HL-60/S4 treated with phorbol 12-myristate 13-acetate at 8.2 ng/mL for 4 days and 3 days (cell line): ENCODE results near the gene DRD3.

Source experiments
- in situ Hi-C: fragments of 300-500 bp; cut with MboI; formaldehyde crosslinking; loops from 2 replicates; pipeline ENCODE4 v1.15.0; 2022; ENCODE audit warnings: low sequenced_read_pairs

The DRD3 gene

DNA sequence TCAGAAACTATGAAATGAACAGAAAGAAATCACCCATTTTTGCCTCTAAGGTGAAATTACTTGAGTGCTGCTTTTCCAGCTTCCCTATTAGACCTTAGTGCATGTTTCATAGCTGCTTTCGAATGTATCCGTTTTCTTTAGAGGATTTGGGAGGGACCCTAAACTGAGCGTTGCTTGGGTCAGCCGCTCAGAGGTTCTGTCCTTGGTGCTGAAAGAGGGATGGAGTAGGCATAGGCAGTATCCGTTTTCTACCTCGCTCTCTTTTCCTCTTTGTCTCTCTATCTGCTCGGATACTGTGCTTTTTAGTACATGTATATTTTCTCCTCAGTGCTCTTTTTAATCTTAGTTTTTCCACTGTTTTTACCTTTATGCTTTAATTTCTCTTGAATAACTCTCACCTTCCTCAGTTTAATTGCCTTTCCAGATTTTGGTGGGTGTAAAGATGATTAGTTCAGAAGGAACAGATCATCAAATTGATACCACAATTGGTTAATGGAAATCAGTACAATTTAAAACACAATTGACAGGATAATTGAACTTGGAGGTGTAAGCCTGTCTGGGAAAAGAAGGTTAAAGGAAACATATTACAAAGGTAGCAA, at the start of gene DRD3:
Gene DRD3, minus strand, starts transcription at position 283 of the 599 bp plus-strand sequence. CDS start 7,060 bp downstream, outside the sequence.
- in situ Hi-C loops, result no loop called here

DNA sequence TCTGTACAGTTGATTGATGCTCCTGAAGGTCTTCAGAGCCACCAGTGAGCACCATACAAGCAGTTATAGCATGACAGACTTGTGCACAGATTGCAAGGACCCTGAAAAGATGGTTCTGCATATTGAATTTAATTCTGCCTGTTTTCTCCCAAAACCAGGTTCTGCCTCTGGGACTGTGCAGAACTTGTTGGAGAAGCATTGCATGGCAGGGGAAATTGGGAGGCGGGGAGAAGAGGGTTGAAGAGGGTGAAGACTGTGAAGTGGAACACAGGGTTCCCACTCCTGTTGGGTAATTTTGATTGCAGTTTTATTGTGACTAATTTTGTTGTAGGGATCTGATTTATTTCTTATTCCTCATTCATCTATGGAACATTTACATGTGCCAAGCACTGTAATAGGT, 48.2 kb upstream of the DRD3 start:
- in situ Hi-C loops, result no loop called here

DNA sequence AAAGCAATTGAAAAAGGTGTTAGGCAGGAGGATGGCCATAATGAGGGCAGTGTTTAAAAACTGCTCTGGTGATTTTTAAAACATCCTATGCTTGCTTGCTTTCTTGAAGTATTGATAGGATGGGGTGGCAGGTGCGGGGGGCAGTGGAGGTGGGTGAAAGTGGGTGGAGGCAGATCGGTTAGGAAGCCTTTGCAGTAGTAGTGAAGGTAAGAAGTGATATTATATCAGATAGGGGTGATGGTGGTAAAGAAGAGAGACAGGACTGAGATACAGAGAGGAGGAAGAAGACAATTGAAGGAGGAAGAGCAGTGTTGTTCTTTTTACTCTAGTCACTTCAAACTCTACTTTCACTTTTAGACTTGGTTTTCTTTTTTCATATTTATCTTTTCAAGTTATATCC, 47.5 kb upstream of the DRD3 start:
- in situ Hi-C loops, result no loop called here

DNA sequence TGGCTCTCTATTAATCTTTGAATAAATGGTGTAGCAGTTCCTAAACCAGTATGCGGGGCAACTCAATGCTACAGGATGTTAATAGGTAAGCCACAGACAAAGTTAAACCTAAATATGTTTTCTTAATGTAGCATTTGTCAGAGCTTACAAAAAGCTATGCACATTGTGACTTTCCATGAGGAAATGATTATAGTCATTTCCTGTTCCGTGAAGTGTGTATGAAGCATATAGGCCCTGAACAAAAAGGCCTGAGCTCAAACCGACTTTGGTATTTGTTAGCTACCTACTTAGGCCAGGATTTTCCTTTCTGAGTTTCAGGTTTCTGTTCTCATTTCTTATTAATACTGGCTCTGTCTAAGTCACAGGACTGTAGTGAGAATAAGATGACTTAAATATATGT, 44.3 kb upstream of the DRD3 start:
- in situ Hi-C loops, result no loop called here

DNA sequence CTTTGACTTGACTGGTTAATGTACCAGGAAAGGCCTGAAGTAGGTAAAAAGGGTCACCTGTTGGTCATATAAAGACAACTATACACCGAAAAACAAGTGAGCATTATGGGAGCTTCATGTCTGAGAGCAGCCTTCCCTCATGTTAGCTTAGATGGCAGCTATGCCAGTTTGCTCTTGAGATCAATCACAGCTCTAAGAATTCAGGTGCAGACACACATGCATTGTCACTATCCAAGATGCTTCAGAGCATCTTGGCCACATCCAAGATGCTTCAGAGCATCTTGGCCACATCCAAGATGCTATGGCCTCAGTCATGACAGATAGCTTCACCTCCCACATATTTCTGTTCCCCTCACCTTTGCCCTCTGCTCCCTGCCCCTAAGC, 43.0 kb upstream of the DRD3 start:
- in situ Hi-C loops, result no loop called here

DNA sequence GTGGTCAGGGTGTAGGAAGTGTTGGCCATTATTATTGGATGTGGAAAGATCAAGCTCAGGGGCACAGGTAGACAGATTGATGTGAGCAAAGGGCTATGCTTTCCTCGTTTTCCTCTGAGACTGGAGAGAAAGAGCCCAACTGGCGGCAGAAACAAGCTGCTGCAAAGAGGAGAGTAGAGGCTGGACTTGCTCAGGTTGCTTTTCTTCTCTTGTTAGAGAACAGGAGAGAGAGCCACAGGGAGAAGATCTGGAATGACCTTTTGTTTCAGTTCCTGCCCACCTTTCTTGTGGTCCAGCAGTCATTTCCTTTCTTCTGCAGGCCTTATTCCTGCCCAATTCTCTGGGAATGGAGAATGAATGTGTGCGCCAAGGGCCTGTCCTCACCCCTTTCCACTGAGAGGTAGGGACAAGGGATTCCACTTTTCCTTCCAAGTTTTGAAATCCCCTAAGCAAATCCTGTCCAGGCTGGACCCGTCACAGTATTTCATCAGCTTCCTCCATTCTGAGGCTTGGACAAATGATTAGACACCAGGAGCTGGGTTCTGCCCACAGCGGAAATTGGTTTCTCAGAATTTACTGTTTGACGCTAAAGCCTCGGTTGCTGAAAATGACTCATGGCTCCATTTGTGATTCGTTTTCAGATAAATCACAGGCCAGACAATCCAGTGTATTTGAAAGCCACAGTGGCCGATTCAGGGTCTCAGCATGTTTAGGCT, 42.5 kb upstream of the DRD3 start:
- in situ Hi-C loops, result no loop called here

DNA sequence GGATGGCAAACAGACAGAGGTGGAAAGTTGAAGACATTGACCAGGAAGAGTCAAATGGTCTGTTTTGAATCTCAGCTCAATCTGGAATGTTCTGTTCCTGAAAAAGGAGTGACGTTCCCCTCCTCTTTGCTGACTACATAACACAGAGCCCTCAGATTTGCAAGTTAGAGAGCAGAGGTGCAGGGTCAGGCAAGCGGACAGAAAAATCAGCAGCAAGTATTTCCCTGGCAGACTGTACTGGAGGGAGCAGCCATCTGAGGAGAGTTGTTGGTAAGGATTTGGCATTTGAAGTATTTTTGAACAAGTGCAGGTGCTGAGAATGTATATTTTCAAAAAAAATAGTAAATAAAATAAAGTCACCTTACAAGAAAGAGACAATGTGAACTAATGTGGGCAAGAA, 40.9 kb upstream of the DRD3 start:
- in situ Hi-C loops, result no loop called here

DNA sequence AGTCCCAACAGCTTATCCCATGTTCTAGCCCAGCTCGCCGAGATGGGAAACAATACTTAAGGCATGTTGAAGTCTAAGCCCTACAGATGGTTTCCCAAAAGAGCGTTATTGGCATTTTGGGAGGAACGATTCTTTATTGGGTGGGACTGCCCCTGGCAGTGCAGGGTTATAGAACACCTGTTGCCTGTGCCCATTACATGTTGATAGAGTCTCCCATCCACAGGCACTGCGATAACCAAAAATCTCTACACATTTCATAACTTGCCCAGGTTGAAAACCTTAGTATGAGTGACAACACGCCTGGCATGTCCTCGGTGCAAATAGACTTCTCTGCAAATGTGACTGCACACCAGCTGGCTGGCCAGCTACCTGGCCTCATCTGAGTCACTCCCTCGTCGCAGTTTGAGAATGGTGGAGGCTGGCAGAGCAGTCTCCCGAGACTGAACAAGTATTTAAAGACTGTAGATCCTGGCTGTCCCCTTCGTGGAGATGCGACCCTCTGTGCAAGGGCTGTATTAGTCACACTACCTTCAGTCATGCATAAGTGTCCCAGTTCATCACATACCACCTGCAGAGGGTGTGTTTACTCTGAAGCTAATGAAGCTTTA, 39.8 kb upstream of the DRD3 start:
- in situ Hi-C loops, result no loop called here

DNA sequence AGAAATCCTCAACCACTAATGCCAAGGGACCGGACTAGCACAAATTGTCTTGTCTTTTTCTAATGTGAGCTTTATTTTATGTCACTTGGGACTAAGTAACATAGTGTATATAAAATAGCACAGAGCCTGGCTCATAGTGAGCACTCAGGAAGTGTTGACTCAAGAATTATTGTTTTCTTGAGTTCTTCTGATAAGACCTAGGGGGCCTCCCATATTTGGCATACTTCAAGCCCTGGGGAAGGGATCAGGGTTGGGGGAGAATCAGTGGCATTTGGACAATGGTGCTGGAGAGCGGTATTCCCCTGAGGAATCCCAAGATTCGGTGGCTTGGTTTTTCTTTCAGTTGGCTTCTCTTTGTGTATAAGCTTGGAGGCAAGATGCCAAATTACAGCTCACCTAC, 39.2 kb upstream of the DRD3 start:
- in situ Hi-C loops, result no loop called here

DNA sequence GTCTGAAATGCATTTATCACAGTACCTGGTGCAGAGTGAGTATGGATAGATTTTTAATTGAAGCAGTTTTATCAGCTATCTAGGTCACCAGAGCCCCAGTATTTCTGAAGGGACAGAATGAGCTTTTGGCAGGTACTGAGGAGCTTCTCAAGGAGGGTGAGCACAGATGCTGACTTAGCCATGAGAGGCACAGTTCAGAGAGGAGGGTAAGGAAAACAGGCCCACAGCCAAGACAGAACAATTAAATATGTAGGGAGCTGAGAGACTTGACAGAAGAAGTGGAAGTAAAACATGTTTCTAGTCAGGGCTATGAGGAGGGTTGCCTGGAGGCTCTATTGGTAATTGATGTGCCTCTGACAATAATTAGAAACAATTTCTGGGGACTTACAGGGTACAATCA, 38.4 kb upstream of the DRD3 start:
- in situ Hi-C loops, result no loop called here

DNA sequence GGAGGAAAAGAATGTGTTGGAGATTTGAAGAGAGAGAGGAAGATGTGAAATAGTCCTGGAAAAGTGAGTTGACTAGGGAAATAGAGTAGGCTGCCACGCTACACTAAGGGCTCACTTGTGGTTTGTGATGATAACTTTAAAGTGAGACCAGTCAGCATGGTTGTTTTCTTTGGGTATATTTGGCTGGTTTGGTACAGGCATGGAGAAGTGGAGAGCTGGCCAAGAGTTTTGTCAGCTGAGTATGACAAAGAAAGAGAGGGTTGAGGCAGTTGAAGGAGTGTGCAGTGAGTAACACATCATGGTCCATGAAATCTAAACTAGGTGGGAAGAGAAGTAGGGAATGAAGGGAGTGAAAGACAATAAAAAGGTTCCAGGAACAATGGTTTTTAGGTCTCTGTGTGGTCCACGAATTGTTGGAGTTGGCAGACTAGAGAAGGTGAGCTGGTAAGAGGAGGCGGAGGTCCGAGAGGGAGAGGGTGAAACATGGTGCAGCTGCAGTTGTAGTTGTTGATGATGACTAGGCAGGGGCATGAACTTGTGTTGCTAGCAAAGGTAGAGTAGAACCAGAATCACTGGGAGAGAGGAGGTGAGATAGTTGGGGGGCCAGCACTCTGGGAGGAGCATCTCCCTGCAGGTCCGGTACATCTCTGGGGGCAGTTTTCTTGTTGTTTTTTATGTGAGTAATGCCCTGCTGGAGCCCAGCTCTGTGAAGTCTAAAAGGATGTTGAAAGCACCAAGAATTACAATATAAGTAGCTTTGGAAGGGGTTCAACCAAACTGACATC, 37.5 kb upstream of the DRD3 start:
- in situ Hi-C loops, result no loop called here

DNA sequence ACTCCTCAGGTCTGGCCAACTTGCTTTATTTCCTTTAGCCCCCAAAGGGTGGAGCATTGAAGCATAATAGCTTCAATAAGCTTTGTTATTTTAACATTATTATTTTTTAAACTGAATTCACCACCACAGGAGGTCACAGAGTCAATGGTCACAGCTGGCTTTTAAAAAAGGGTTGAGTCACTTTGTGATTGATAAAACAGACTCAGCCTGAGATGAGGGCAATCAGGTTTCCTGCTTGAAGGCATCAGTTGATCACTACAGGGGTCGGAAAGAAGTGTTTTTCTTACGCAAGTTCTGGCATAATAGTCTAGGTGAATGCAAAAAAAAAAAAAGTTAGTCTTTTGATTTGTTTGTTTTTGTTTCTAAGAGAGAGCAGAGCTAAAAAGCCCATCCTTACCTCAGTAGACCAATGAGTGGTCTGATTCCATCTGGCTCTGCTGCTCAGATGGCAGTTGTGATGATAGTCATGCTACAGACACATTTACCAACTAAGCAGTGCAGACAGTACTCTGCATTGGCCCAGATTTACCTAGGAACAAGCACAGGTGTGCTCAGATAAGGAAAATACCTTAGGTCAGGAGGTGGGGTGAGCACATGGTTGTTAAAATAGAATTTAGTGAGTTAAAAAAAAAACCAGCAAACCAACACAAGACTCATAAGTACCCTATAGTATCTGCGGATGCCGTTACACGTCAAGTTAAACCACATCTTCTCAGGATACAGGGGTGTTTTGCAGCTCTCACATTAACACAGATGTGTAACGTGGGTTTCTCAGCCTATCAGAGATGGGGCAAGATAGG, 35.9 kb upstream of the DRD3 start:
- in situ Hi-C loops, result no loop called here

DNA sequence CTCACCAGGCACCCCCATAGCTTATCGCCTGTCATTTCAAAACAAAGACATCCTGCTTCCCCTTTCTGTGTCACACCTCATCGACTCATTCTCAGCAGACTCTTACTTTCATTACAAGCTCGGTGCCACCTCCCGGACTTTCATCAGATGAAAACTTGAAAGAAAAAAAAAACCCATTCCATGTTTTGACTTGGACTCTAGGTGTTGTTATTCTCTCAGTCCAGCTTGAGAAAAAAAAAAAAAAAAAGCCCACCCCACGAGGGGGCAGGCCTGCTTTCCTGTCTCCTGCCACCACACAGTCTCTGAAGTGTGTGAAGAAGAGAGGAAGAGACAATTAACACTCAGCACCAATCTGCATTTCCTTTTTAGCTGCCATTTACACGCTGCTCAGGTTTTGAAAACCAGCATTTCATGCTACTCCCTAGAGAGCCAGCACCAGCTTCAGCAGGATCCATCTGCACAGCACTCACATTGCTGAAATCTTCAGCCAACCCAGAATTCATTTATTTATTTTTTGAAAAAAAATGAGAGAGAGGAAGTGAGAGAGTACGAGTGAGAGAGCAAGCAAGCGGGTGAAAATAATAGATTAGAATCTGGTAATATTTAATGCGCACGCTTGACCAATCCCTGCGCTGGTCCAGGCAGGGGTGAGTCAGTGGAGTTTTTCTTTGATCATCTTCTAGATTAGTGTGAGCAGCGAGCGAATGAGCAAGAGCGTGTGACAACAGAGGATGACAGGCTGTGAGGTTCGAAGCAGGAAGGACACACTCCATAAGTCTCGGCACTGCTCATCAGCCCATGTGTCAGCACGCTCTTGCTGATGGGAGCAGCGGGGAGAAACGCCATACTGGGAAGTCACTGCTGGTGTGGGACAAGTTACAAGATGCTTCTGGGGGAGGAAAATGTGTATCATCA, 35.0 kb upstream of the DRD3 start:
- in situ Hi-C loops, result no loop called here

DNA sequence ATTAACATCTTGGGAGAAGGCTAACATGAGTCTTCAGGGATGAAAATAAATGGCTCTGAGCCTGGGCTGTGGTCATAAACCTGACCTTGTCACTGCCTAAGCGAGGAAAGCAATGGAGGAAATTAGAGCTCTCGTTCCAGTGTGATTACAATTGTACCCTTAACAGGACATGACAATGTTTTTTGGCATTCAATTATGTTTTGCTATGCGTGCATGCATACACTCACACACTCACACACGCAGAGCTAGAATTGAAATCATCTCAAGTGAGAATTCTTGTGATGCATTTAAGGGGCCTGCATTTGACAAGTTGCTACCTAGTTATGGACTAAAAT, 34.4 kb upstream of the DRD3 start:
- in situ Hi-C loops, result no loop called here

DNA sequence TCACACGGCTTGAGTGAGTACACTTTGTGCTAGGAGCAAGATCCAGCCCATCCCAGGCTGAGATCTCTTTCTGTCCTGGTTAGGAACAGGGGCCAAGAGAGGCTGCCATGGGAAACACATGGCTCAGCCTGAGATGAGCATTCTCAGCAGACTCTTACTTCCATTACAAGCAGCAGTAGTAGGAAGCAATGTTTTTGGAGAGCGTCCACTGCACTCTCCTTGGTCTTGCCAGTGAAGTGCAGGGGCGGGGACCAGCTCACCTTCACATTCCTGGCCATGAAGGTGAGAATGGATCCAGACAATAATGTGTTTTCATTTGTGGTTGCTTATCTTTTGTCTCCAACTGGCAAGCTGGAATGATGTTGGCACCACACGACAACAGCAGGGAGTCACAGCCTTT, 33.8 kb upstream of the DRD3 start:
- in situ Hi-C loops, result no loop called here

DNA sequence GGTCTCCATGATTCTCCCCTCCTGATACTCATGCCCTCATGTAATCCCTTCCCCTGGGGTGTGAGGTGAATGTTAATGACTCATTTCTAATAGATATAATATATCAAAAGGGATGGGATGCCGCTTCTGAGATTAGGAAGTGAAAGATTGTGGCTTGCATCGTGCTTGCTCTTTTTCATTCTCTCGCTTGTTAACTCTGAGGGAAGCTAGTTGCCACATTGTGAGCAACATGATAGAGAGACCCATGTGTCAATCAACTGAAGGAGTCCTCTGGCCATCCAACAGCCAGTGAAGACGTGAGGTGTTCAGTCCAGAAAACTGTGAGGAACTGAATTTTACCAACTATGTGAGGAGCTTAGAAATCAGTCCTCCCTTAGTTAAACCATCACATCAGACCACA, 28.9 kb upstream of the DRD3 start:
- in situ Hi-C loops, result no loop called here

DNA sequence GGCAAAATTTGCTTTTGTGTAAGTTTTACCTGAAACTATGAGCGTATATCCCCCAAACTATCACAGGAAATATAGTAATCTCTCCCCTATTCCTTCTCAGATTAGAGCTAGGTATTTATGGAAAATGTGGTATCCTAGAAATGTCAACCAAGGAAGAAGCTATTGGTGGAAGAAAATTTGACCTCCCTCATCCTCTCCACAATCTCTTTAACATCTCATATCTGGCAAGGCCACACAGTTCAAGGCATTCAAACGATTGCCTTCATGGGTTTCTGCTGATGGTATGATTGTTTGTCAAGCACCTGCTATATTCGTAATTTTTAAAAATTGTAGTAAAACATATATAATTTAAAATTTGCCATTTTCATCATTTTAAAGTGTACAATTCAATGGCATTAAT, 27.5 kb upstream of the DRD3 start:
- in situ Hi-C loops, result no loop called here

DNA sequence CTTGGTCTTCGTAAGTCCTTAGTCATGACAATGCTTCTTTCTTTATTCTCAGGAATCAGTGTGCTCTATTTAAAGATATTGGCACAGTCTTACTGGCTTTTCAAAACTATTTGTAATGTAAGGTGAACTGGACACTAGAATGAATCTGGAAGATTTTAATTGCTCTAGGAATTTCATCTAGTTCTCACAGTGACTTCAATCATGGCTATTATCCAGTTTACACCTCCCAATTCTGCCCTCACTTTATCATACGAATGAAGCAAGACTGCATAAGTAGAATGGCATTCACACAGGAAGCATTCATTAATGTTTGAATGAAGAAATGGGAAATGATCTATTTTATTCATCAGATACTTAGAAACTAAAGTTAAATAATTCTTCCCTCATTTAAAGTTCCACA, 26.7 kb upstream of the DRD3 start:
- in situ Hi-C loops, result no loop called here

DNA sequence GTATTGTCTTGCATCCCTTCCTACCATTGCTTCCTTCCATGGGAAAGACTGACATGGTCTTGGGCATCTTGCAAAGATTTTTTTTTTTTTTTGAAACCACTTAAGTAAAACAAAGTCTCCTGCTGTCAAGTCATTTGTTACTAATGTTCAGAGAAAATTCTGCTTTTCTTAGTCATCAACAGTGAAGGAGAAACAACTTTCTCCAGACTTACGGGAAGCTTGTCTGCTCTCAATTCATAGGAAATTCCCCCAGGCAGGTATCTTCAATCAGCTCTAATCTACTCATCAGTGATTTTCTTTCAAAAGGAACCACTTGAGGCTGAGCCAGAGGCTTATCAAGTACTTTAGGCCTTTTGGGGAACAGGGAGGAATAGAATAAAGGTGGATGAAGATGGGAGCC, 15.9 kb upstream of the DRD3 start:
- in situ Hi-C loops, result no loop called here

DNA sequence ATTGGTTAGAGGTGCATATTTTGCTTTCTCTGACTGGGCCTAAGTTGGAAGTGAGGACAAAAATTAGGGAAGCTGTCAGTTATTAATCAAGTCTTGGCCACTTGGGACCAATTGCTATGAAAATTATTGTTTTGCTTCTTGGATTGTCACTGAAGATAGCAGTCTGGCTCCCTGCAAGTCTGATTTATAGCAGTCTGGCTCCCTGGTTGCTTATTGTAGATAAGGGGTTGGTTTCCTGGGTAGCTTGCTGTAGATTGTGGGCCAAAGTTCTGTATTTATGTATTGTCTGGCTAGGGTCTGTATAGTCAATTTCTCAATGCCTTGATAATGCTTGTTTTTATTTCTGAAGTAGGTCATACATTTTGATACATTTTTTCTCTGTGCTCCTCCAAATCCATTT, 13.3 kb upstream of the DRD3 start:
- in situ Hi-C loops, result no loop called here
